Measurements from ENCODE around the gene TEKT1. TPM values are rescaled to one million over a fixed set of nuclear protein-coding genes. Genes with fewer than 3 reads are reported as not detected.

The TEKT1 gene
- total RNA-seq, 2 experiments from 2014 or later, result not detected

DNA sequence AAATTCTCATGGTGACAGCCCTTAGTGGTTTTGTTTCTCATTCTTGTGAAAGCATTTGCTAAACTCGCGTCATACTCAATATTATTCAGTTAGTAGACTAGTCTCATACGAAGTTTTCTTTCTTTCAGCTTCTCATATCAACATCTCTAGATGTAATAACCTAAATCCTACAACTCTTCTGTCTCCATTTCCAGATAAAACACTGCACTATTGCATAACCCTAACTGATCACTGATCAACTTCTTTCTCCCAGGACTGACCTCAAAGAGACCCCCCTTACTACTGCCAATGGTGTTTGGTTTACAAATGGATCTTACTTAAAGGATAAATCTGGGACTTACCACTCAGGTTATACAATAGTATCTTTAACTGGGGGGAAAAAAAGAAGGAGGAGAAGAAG, 36.3 kb upstream of the TEKT1 start:
- no TSS peak for BruUV-seq (replicated peaks)
- no peak overlapping the region for H3K4me2 ChIP-seq (ENCODE audit: low read length)
- ChIA-PET POLR2A (interaction anchor here (0.5 to 0.9 kb wide), 4 partner anchors 13 to 164 kb away, joined by 3 to 4 read pairs (median 4); no protein-coding TSS in a partner anchor), CTCF (ENCODE audit: unreplicated experiment) (no interaction called here)
- no peaks in the 10 kb centered on the region for H3K4me1 ChIP-seq (ENCODE audit: insufficient read depth, low read length, poor library complexity, severe bottlenecking)
- no peaks in the 10 kb centered on the region for H3K9me3 ChIP-seq (ENCODE audit: low read length)
- H3K4me3 ChIP-seq (ENCODE audit: low read depth, low read length, poor library complexity, severe bottlenecking), result no peak overlapping the region
- no peak for DNase-seq (ENCODE audit: low spot score)
- no peak overlapping the region for H2AFZ ChIP-seq (ENCODE audit: low read length)
- no peaks in the 10 kb centered on the region for H3K79me2 ChIP-seq (ENCODE audit: insufficient read depth, low read depth, low read length)
- intact Hi-C loops (cut with micrococcal nuclease; ENCODE audit: unreplicated experiment), result no loop called here
- no peak overlapping the region for H3K27ac ChIP-seq (ENCODE audit: low read depth, low read length, poor library complexity, severe bottlenecking)
- H4K20me1 ChIP-seq (ENCODE audit: insufficient read depth, low read length), result no peaks in the 10 kb centered on the region
- H3K9me2 ChIP-seq (ENCODE audit: insufficient read depth, low read length), result no peaks in the 10 kb centered on the region
- TF ChIP-seq EZH2phosphoT487 (IDR thresholded peaks at IDR 0.05; ENCODE audit: borderline replicate concordance, low read depth, low read length) (no peak), CTCF (conservative IDR thresholded peaks at IDR 0.05; ENCODE audit: low read length) (no peak)
- peaks cover 27% of the 10 kb centered on the region for H3K36me3 ChIP-seq (ENCODE audit: insufficient read depth, low read length)

DNA sequence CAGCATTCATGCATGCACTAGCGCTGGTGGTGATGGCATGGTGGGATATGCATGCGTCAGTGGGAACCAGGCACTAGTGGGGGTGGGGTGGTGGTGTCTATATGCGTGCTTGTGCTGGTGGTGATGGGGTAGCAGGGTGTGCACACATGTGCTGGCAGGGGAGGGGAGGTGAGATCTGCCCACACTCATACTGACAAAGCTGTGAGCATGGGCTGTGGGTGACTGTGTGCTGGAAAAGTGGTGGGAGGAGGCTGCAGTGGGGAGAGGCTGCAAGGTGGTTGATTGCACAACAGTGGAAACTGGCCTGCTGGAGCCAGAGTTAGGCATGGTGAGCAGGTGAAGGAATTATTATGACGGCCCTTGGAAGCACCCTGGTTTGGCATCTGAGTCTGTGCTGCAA, 31.3 kb upstream of the TEKT1 start:
- ChIA-PET CTCF (ENCODE audit: unreplicated experiment) (no interaction called here), POLR2A (no interaction called here)
- Histone ChIP-seq H4K20me1 (ENCODE audit: insufficient read depth, low read length) (no peaks in the 10 kb centered on the region), H3K4me1 (ENCODE audit: insufficient read depth, low read length, poor library complexity, severe bottlenecking) (peaks cover 13% of the 10 kb centered on the region), H3K4me3 (ENCODE audit: low read depth, low read length, poor library complexity, severe bottlenecking) (no peak overlapping the region), H3K9me3 (ENCODE audit: low read length) (peaks cover 23% of the 10 kb centered on the region), H3K36me3 (ENCODE audit: insufficient read depth, low read length) (peaks cover 55% of the 10 kb centered on the region), H3K9me2 (ENCODE audit: insufficient read depth, low read length) (no peaks in the 10 kb centered on the region), H3K79me2 (ENCODE audit: insufficient read depth, low read depth, low read length) (peaks cover 28% of the 10 kb centered on the region), H2AFZ (ENCODE audit: low read length) (no peak overlapping the region), H3K4me2 (ENCODE audit: low read length) (no peak overlapping the region), H3K27ac (ENCODE audit: low read depth, low read length, poor library complexity, severe bottlenecking) (no peak overlapping the region)
- no peak for DNase-seq (ENCODE audit: low spot score)
- TF ChIP-seq EZH2phosphoT487 (IDR thresholded peaks at IDR 0.05; ENCODE audit: borderline replicate concordance, low read depth, low read length) (no peak), CTCF (conservative IDR thresholded peaks at IDR 0.05; ENCODE audit: low read length) (no peak)
- no TSS peak for BruUV-seq (replicated peaks)
- intact Hi-C loops (cut with micrococcal nuclease; ENCODE audit: unreplicated experiment), result no loop called here

DNA sequence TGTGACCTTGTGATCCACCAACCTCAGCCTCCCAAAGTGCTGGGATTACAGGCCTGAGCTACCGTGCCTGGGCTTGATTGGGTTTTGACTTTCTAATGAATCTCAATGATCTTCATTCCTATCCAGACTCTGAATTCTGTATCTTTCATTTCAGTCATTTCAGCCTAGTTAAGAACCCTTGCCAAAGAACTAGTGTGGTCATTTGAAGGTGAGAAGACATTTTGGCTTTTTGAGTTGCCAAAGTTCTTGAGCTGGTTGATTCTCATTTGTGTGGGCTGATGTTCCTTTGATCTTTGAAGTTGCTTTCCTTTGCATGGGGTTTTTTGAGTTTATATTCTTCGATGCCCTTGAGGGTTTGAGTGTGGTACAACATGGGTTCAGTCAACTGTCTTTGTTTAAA, 30.6 kb upstream of the TEKT1 start:
- CTCF ChIA-PET (ENCODE audit: unreplicated experiment), result no interaction called here
- Histone ChIP-seq H3K4me2 (ENCODE audit: low read length) (no peak overlapping the region), H4K20me1 (ENCODE audit: insufficient read depth, low read length) (no peaks in the 10 kb centered on the region), H3K9me3 (ENCODE audit: low read length) (peaks cover 23% of the 10 kb centered on the region), H3K4me1 (ENCODE audit: insufficient read depth, low read length, poor library complexity, severe bottlenecking) (peaks cover 20% of the 10 kb centered on the region), H3K9me2 (ENCODE audit: insufficient read depth, low read length) (no peaks in the 10 kb centered on the region), H3K4me3 (ENCODE audit: low read depth, low read length, poor library complexity, severe bottlenecking) (no peak overlapping the region), H3K36me3 (ENCODE audit: insufficient read depth, low read length) (peaks cover 50% of the 10 kb centered on the region), H3K27ac (ENCODE audit: low read depth, low read length, poor library complexity, severe bottlenecking) (no peak overlapping the region), H2AFZ (ENCODE audit: low read length) (no peak overlapping the region), H3K79me2 (ENCODE audit: insufficient read depth, low read depth, low read length) (peaks cover 35% of the 10 kb centered on the region)
- no TSS peak for BruUV-seq (replicated peaks)
- POLR2A ChIA-PET, result no interaction called here
- no peak for DNase-seq (ENCODE audit: low spot score)
- intact Hi-C loops (cut with micrococcal nuclease; ENCODE audit: unreplicated experiment), result no loop called here
- TF ChIP-seq CTCF (conservative IDR thresholded peaks at IDR 0.05; ENCODE audit: low read length) (no peak), EZH2phosphoT487 (IDR thresholded peaks at IDR 0.05; ENCODE audit: borderline replicate concordance, low read depth, low read length) (no peak)

Measured in OCI-LY7 (cell line).